HEK293T (cell line): ENCODE results near the gene MRPL45.

Source experiments
- ARNT ChIP-seq: fragments of 450-650 bp; IDR thresholded peaks from 2 replicates; pipeline ENCODE4 v1.6.1; 2017; ENCODE audit warnings: mild to moderate bottlenecking
- BHLHE40 ChIP-seq: fragments of 450-650 bp; IDR thresholded peaks from 2 replicates; pipeline ENCODE4 v1.6.1; 2016; ENCODE audit warnings: mild to moderate bottlenecking, moderate library complexity, borderline replicate concordance
- ELF4 ChIP-seq: fragments of 450-650 bp; IDR thresholded peaks from 2 replicates; pipeline ENCODE4 v1.6.1; 2017; ENCODE audit warnings: antibody characterized with exemption
- FOXA1 ChIP-seq: fragments of 450-650 bp; IDR thresholded peaks from 2 replicates; pipeline ENCODE4 v1.6.1; 2016; ENCODE audit warnings: mild to moderate bottlenecking
- FOXK2 ChIP-seq: fragments of 450-650 bp; IDR thresholded peaks from 2 replicates; pipeline ENCODE4 v1.6.1; 2016; ENCODE audit warnings: mild to moderate bottlenecking
- FOXM1 ChIP-seq: fragments of 450-650 bp; IDR thresholded peaks from 2 replicates; pipeline ENCODE4 v1.6.1; 2017; ENCODE audit warnings: mild to moderate bottlenecking, borderline replicate concordance
- HDGF ChIP-seq: fragments of 450-650 bp; IDR thresholded peaks from 2 replicates; pipeline ENCODE4 v1.6.1; 2017; ENCODE audit warnings: antibody characterized with exemption, borderline replicate concordance
- L3MBTL2 ChIP-seq: fragments of 450-650 bp; conservative IDR thresholded peaks from 2 replicates; pipeline ENCODE4 v1.6.1; 2016; ENCODE audit warnings: mild to moderate bottlenecking
- PKNOX1 ChIP-seq: fragments of 450-650 bp; IDR thresholded peaks from 2 replicates; pipeline ENCODE4 v1.6.1; 2016
- SP1 ChIP-seq: fragments of 450-650 bp; IDR thresholded peaks from 2 replicates; pipeline ENCODE4 v1.6.1; 2017
- SUZ12 ChIP-seq: fragments of 450-650 bp; IDR thresholded peaks from 2 replicates; pipeline ENCODE4 v1.6.1; 2016; ENCODE audit warnings: mild to moderate bottlenecking
- TARDBP ChIP-seq: fragments of 450-650 bp; IDR thresholded peaks from 2 replicates; pipeline ENCODE4 v1.6.1; 2016

GRCh38 chr17:38322897-38323296, 25.9 kb downstream of the MRPL45 start:
- TF ChIP-seq BHLHE40: no peak
- no peak for TF ChIP-seq FOXM1
- no peak for TF ChIP-seq HDGF
- no peak for TF ChIP-seq SP1
- TF ChIP-seq TARDBP: no peak
- no peak for TF ChIP-seq L3MBTL2
- TF ChIP-seq SUZ12: no peak
- TF ChIP-seq PKNOX1: no peak
- TF ChIP-seq FOXK2: no peak
- TF ChIP-seq ELF4: no peak
- TF ChIP-seq ARNT: no peak
- TF ChIP-seq FOXA1: no peak
